ENCODE data around the gene KCNJ5. TPM values are rescaled to one million over a fixed set of nuclear protein-coding genes. Genes with fewer than 3 reads are reported as not detected.

Gene KCNJ5
- total RNA-seq, 4 donors from 2014 or later, result 0.47 to 1.9 TPM; not detected in 2

DNA sequence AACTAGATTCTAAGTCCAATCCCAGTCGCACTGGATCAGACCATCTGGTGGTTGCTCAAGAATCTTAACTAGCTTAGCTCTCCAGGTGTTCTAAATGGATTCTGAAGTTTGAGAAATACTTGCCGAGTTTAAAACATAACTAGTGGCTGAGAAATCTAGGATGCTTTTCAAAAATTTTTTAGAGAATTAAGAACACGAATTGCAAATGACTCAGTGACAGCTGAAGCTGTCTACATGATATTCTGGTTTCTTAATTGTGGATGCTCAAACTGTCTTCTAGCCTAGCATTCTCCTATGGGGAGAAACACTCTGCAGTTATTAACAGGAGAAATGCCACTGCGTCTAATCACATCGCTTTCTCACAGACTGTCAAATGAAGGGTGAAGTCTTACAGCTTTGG is 71.7 kb downstream of the KCNJ5 start:
- Histone ChIP-seq H3K27ac (no peak overlapping the region), H3K36me3 (peaks cover 0 to 48% (median 4%) of the 10 kb centered on the region in 3 donors), H3K9me3 (no peaks in the 10 kb centered on the region), H3K4me1 (no peaks in the 10 kb centered on the region), H3K4me3 (no peak overlapping the region), H3K27me3 (no peaks in the 10 kb centered on the region)
- 82 to 84% methylated on average over 5 of the region's 5 CpGs for WGBS, 2 donors
- intact Hi-C loops (cut with DNase I), result no loop called here
- no peak for DNase-seq
- TF ChIP-seq POLR2A (IDR thresholded peaks at IDR 0.05), result no peak
- TF ChIP-seq, protein P1, sequence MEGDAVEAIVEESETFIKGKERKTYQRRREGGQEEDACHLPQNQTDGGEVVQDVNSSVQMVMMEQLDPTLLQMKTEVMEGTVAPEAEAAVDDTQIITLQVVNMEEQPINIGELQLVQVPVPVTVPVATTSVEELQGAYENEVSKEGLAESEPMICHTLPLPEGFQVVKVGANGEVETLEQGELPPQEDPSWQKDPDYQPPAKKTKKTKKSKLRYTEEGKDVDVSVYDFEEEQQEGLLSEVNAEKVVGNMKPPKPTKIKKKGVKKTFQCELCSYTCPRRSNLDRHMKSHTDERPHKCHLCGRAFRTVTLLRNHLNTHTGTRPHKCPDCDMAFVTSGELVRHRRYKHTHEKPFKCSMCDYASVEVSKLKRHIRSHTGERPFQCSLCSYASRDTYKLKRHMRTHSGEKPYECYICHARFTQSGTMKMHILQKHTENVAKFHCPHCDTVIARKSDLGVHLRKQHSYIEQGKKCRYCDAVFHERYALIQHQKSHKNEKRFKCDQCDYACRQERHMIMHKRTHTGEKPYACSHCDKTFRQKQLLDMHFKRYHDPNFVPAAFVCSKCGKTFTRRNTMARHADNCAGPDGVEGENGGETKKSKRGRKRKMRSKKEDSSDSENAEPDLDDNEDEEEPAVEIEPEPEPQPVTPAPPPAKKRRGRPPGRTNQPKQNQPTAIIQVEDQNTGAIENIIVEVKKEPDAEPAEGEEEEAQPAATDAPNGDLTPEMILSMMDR (IDR thresholded peaks at IDR 0.05), result no peak

DNA sequence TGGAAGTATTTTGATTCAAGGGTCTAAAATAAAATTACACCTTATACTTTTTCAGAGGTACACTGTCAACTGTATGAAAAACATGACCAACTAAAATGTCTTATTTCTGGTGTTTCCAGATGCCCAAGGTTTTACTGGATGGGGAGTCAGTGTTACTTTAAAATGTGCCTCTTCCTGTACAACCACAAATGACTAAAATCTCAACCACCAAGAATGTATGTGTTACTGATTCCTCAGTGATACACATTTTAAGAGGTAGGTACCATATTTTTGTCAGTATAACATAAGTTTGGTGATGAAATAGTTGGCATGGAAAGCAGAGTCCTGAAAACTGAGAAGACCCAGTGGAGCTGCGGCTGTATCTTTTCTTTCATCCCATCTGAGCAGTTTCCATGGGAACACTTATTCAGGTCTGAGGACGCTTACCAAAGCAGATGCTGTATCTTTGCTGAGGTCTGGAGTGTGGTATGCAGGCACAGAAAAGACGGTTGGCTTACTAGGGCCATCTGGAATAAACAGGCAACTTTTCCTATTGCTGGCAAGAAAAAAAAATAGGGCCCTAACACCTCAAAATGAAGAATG is 72.7 kb downstream of the KCNJ5 start:
- Histone ChIP-seq H3K4me1 (no peaks in the 10 kb centered on the region), H3K27ac (no peak overlapping the region), H3K27me3 (no peaks in the 10 kb centered on the region), H3K36me3 (peaks cover 0 to 58% (median 5%) of the 10 kb centered on the region in 3 donors), H3K9me3 (no peaks in the 10 kb centered on the region), H3K4me3 (no peak overlapping the region)
- WGBS, 2 donors, result 83 to 84% methylated on average over 3 of the region's 3 CpGs
- intact Hi-C loops (cut with DNase I), result no loop called here
- no peak for DNase-seq
- TF ChIP-seq, protein P1 (IDR thresholded peaks at IDR 0.05), result no peak
- no peak for TF ChIP-seq POLR2A (IDR thresholded peaks at IDR 0.05)

DNA sequence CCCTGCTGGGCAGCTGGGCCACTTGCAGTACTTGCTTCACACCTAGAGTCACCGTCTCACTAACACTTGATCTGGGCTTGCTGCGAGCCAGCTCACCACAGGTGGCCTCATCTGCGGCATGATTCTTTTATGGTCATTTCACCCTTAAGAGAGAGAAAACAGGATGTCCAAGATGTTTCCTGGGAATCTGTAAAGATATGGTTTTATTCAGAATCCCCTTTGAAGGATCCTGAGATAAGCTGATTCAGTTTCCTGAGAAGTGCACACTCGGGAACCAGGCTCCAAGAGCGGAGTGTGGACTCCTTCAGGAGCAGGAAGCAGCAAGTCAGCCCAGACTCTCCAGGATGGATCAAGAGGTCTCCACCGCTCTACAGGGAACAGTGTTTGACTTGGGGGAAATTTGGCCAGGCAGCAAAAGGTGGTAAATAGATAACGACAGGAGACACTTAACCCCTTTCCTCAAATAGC is 73.3 kb downstream of the KCNJ5 start:
- intact Hi-C loops (cut with DNase I), result no loop called here

DNA sequence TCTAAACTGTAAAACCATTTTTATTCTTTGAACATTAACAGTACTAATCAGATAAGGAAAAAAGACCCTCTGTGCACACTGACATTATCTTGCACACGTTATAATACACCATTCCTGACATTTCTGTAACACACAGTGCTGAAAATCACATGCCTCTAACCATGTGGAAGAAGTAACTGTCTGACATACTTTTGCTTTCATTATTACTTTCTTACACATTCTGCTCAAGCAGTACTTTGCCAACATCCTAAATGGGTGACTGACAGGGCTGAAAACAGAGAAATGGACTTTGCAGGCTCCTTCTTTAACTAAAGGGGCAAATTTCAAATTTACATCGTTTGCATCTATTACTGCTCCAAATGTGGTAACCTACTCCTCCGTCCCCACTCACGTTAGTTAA is 74.3 kb downstream of the KCNJ5 start:
- DNase-seq, result no peak
- no peaks in the 10 kb centered on the region for H3K27me3 ChIP-seq
- no peak for TF ChIP-seq POLR2A (IDR thresholded peaks at IDR 0.05)
- TF ChIP-seq, protein P1 (IDR thresholded peaks at IDR 0.05), result no peak
- H3K4me1 ChIP-seq, result no peaks in the 10 kb centered on the region
- H3K27ac ChIP-seq, result no peak overlapping the region
- no peak overlapping the region for H3K4me3 ChIP-seq
- peaks cover 15 to 64% (median 16%) of the 10 kb centered on the region in 3 donors for H3K36me3 ChIP-seq
- intact Hi-C loops (cut with DNase I), result no loop called here
- WGBS, 2 donors, result 48 to 57% methylated on average over 4 of the region's 4 CpGs
- no peaks in the 10 kb centered on the region for H3K9me3 ChIP-seq

More for the DNA sequence above, 73.3 kb downstream of the KCNJ5 start:
- Histone ChIP-seq H3K27me3 (no peaks in the 10 kb centered on the region), H3K27ac (no peak overlapping the region), H3K4me3 (no peak overlapping the region), H3K36me3 (peaks cover 5 to 62% (median 11%) of the 10 kb centered on the region in 3 donors), H3K9me3 (no peaks in the 10 kb centered on the region), H3K4me1 (no peaks in the 10 kb centered on the region)
- TF ChIP-seq, protein P1 (IDR thresholded peaks at IDR 0.05), result no peak
- TF ChIP-seq POLR2A (IDR thresholded peaks at IDR 0.05), result no peak
- DNase-seq, result no peak
- WGBS, 2 donors, result 86 to 91% methylated on average over 5 to 7 of the region's 7 CpGs

DNA sequence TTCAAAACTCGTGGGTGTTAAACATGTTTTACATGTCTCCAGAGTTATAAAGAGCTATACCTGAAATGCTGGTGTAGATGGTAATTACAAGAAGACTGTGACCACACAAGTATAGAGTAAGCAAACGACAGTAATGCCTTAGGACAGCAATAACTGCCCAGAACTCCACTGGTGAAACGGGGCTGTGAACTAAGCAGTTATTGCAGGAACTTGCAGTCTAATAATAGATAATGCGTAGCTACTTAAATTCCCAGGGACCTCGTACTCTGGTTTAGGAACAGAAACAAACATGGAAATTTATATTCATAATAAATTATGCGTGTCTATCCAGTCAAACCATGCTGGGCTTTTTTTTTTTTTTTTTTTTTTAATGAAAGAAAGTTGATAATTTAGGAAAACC is 76.4 kb downstream of the KCNJ5 start:
- Histone ChIP-seq H3K4me1 (no peaks in the 10 kb centered on the region), H3K36me3 (peaks cover 16 to 80% (median 19%) of the 10 kb centered on the region in 3 donors), H3K27me3 (no peaks in the 10 kb centered on the region), H3K4me3 (no peak overlapping the region), H3K27ac (no peak overlapping the region), H3K9me3 (no peaks in the 10 kb centered on the region)
- intact Hi-C loops (cut with DNase I), result no loop called here
- TF ChIP-seq, protein P1 (IDR thresholded peaks at IDR 0.05), result no peak
- no peak for TF ChIP-seq POLR2A (IDR thresholded peaks at IDR 0.05)
- no peak for DNase-seq
- WGBS, 2 donors, result 74 to 78% methylated on average over 6 of the region's 6 CpGs
